Ovary (tissue), 3 donors: Measurements from ENCODE around the gene HIVEP3.

Experiments used
- POLR2A ChIP-seq: fragments of 450-650 bp; IDR thresholded peaks from one replicate; pipeline ENCODE4 v1.6.1; 2017; ENCODE audit warnings: antibody characterized with exemption, mild to moderate bottlenecking, moderate library complexity
- TF ChIP-seq, protein P1 (sequence below), 3 donors: fragments of 450-650 bp in 2 of 3; fragments of 200-600 bp in 1 of 3; IDR thresholded peaks; one replicate each; pipeline versions ENCODE4 v1.5.1 to v1.8.0; 2016 to 2022; ENCODE audit warnings: antibody characterized with exemption in 3 of 3, mild to moderate bottlenecking in 1 of 3
- donor health status: DM: no; HTN: no; CAD: no.

DNA sequence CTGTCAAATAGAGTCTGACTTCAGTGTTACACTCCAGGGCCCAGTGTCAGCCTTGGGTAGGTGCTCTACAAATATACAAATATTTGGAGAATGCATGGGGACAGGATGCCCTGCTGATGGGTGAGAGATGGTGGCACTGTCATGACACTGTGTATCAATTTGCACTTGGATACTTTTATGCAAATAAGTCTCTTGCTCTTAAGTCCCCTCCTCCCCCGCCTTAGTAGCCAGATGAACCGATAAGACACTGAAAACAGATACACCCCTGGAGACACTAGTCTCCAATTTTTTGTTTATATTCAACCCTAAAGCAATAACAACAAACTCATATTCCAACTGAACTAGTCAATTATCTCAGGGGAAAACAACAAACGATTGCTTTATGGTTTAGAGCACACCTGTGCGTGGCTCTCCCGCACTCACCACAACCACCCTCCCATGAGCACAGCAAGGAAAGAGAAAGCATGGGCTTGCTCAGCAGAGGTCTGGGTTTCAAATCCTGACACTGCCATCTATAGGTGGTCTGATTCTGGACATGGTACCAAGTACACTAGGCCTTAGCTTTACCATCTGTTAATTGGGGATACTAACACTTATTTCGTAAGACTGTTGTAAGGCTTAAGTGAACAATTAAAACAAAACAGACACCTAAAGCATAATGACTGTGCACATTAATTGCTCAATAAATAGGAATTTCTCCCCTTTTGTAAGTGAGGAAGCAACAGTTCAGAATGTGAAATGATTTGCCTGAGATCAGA is 50.3 kb downstream of the HIVEP3 start:
- TF ChIP-seq POLR2A = no peak
- TF ChIP-seq, protein P1, sequence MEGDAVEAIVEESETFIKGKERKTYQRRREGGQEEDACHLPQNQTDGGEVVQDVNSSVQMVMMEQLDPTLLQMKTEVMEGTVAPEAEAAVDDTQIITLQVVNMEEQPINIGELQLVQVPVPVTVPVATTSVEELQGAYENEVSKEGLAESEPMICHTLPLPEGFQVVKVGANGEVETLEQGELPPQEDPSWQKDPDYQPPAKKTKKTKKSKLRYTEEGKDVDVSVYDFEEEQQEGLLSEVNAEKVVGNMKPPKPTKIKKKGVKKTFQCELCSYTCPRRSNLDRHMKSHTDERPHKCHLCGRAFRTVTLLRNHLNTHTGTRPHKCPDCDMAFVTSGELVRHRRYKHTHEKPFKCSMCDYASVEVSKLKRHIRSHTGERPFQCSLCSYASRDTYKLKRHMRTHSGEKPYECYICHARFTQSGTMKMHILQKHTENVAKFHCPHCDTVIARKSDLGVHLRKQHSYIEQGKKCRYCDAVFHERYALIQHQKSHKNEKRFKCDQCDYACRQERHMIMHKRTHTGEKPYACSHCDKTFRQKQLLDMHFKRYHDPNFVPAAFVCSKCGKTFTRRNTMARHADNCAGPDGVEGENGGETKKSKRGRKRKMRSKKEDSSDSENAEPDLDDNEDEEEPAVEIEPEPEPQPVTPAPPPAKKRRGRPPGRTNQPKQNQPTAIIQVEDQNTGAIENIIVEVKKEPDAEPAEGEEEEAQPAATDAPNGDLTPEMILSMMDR (IDR thresholded peaks at IDR 0.05) = no peak
